Neural progenitor cell (in vitro differentiated cells): ENCODE results near the gene ZNF148. TPM values are rescaled to one million over a fixed set of nuclear protein-coding genes. Genes with fewer than 3 reads are reported as not detected.
A peak's percentile ranks its signal among the peaks of the same experiment; 100 is the strongest.

Experiments used
- DNase-seq: peaks from one replicate; pipeline ENCODE4 v3.0.0-alpha.2; 2016; ENCODE audit warnings: low spot score
- H2AFZ ChIP-seq: fragments of 200-600 bp; sonication (generic); replicated peaks from 2 replicates; pipeline ENCODE4 v1.6.1; 2016; ENCODE audit warnings: antibody characterized with exemption
- H3F3A ChIP-seq: fragments of 200-600 bp; sonication (generic); 2 replicates; pipeline ENCODE4 v1.6.1; 2016; ENCODE audit warnings: antibody characterized with exemption, low read depth
- H3K27ac ChIP-seq: fragments of 200-600 bp; sonication (generic); 2 replicates; pipeline ENCODE4 v1.5.1; 2016; ENCODE audit warnings: mild to moderate bottlenecking
- H3K27me3 ChIP-seq: fragments of 200-600 bp; sonication (generic); 2 replicates; pipeline ENCODE4 v1.6.1; 2016; ENCODE audit warnings: mild to moderate bottlenecking, moderate library complexity
- H3K36me3 ChIP-seq: fragments of 200-600 bp; sonication (generic); 2 replicates; pipeline ENCODE4 v1.5.1; 2016
- H3K4me1 ChIP-seq: fragments of 200-600 bp; sonication (generic); 2 replicates; pipeline ENCODE4 v1.6.1; 2016; ENCODE audit warnings: mixed run types
- H3K4me2 ChIP-seq: fragments of 200-600 bp; sonication (generic); 2 replicates; pipeline ENCODE4 v1.6.1; 2016
- H3K4me3 ChIP-seq: fragments of 200-600 bp; sonication (generic); 2 replicates; pipeline ENCODE4 v1.5.1; 2016
- H3K79me2 ChIP-seq: fragments of 200-600 bp; sonication (generic); 2 replicates; pipeline ENCODE4 v1.6.1; 2016; ENCODE audit warnings: low read depth
- H3K9ac ChIP-seq: fragments of 200-600 bp; sonication (generic); 2 replicates; pipeline ENCODE4 v1.6.1; 2016
- H3K9me3 ChIP-seq: fragments of 200-600 bp; sonication (generic); 2 replicates; pipeline ENCODE4 v1.5.1; 2016; ENCODE audit warnings: low read depth
- H4K20me1 ChIP-seq: fragments of 200-600 bp; sonication (generic); 2 replicates; pipeline ENCODE4 v1.6.1; 2016; ENCODE audit warnings: low read depth
- H3K27ac Mint-ChIP-seq: 3 replicates; pipeline ENCODE4 v1.8.0; 2021; ENCODE audit warnings: mixed read lengths
- H3K27me3 Mint-ChIP-seq: 2 replicates; pipeline ENCODE4 v1.8.0; 2022; ENCODE audit warnings: low read depth, mild to moderate bottlenecking, inconsistent platforms, moderate library complexity, mixed read lengths; ENCODE audit not compliant: insufficient read depth
- H3K36me3 Mint-ChIP-seq: 3 replicates; pipeline ENCODE4 v1.8.0; 2021; ENCODE audit warnings: mixed read lengths
- H3K4me1 Mint-ChIP-seq: 3 replicates; pipeline ENCODE4 v1.8.0; 2021; ENCODE audit warnings: mixed read lengths
- H3K4me3 Mint-ChIP-seq: 3 replicates; pipeline ENCODE4 v1.8.0; 2021; ENCODE audit warnings: mild to moderate bottlenecking, moderate library complexity, mixed read lengths
- H3K9me3 Mint-ChIP-seq: 3 replicates; pipeline ENCODE4 v1.8.0; 2020; ENCODE audit warnings: mixed read lengths
- EZH2 ChIP-seq: fragments of 200-600 bp; sonication (generic); IDR thresholded peaks from 2 replicates; pipeline ENCODE4 v1.6.1; 2017; ENCODE audit warnings: antibody characterized with exemption, mild to moderate bottlenecking, moderate library complexity
- EZH2phosphoT487 ChIP-seq: fragments of 200-600 bp; sonication (generic); IDR thresholded peaks from 2 replicates; pipeline ENCODE4 v1.6.1; 2017; ENCODE audit warnings: antibody characterized with exemption
- total RNA-seq: library from RNA; depleted of rRNA; stranded (reverse); fragments of >200 nt; gene quantifications from 2 replicates; pipeline ENCODE4 v1.2.3, GENCODE V29; 2015; ENCODE audit warnings: low replicate concordance
- TF ChIP-seq, protein P1 (sequence below): fragments of 200-600 bp; sonication (generic); IDR thresholded peaks from 2 replicates; pipeline ENCODE4 v1.5.1; 2017; ENCODE audit warnings: antibody characterized with exemption, mild to moderate bottlenecking

ZNF148 gene
- total RNA-seq, 1 donor from 2014 or later = 37.1 TPM

DNA sequence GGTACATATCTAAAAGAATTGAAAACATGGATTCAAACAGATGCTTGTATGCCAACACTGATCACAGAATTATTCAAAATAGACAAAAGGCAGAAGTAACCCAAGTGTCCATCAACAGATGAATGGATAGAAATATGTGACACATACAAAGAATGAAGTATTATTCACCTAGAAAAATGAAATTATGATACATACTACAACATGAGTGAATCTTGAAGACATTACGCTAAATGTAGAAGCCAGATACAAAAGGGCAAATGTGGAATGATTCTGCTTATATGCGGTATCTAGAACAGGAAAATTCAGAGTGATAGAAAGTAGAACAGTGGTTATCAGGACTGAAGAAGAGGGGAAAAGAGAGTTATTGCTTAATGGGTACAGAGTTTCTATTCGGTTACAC, 136.4 kb downstream of the ZNF148 start:
- H3K9ac ChIP-seq = no peak overlapping the region
- no peak overlapping the region for H3K4me3 Mint-ChIP-seq
- H3K4me2 ChIP-seq = no peak overlapping the region
- no peaks in the 10 kb centered on the region for H3K9me3 ChIP-seq
- H3K36me3 Mint-ChIP-seq = peaks cover 16% of the 10 kb centered on the region
- H3K79me2 ChIP-seq = no peaks in the 10 kb centered on the region
- no peaks in the 10 kb centered on the region for H3K9me3 Mint-ChIP-seq
- H3K27ac ChIP-seq = no peak overlapping the region
- H2AFZ ChIP-seq = no peak overlapping the region
- TF ChIP-seq, protein P1, sequence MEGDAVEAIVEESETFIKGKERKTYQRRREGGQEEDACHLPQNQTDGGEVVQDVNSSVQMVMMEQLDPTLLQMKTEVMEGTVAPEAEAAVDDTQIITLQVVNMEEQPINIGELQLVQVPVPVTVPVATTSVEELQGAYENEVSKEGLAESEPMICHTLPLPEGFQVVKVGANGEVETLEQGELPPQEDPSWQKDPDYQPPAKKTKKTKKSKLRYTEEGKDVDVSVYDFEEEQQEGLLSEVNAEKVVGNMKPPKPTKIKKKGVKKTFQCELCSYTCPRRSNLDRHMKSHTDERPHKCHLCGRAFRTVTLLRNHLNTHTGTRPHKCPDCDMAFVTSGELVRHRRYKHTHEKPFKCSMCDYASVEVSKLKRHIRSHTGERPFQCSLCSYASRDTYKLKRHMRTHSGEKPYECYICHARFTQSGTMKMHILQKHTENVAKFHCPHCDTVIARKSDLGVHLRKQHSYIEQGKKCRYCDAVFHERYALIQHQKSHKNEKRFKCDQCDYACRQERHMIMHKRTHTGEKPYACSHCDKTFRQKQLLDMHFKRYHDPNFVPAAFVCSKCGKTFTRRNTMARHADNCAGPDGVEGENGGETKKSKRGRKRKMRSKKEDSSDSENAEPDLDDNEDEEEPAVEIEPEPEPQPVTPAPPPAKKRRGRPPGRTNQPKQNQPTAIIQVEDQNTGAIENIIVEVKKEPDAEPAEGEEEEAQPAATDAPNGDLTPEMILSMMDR = no peak
- no peak for TF ChIP-seq EZH2phosphoT487
- TF ChIP-seq EZH2 = no peak
- H3K4me1 ChIP-seq = peaks cover 7% of the 10 kb centered on the region
- no peaks in the 10 kb centered on the region for H3K27me3 Mint-ChIP-seq
- no peaks in the 10 kb centered on the region for H3K27me3 ChIP-seq
- no peaks in the 10 kb centered on the region for H4K20me1 ChIP-seq
- H3K4me3 ChIP-seq = no peak overlapping the region
- H3K36me3 ChIP-seq = no peaks in the 10 kb centered on the region
- H3K27ac Mint-ChIP-seq = no peak overlapping the region
- no peak for DNase-seq
- H3F3A ChIP-seq = peaks cover 11% of the 10 kb centered on the region
- H3K4me1 Mint-ChIP-seq = peaks cover 3% of the 10 kb centered on the region

DNA sequence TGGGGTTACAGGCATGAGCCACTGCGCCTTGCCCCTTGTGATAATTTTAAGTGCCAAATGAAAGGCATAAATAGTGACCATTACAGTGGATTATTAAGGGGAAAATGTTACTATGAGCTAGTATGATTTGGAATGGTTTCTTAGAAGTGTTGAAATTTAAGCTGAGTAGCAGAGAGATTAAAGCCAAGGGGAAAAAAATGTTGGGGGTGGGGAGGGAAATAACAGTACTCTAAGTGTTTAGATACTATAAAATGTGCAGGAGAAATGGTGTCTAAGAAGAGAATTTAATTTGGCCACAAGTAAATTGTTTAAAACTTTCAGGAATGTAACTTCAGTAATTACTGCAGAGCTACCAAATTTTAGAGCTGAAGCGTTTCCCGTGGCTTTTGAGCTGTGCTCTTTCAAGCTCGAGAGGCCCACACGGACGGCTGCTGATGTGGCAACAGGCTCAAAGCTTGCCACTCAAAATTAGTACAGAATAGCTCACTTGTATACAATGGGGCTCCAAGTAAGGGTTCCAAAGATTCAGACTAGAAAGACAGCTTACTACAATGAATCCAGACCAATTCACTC, 138.7 kb downstream of the ZNF148 start:
- H3F3A ChIP-seq = peaks cover 11% of the 10 kb centered on the region
- H2AFZ ChIP-seq = no peak overlapping the region
- TF ChIP-seq EZH2 = no peak
- TF ChIP-seq, protein P1 = no peak
- no peak for TF ChIP-seq EZH2phosphoT487
- no peak overlapping the region for H3K4me3 ChIP-seq
- Mint-ChIP-seq H3K4me1 (peaks cover 3% of the 10 kb centered on the region), H3K27me3 (no peaks in the 10 kb centered on the region), H3K27ac (no peak overlapping the region), H3K4me3 (no peak overlapping the region), H3K9me3 (no peaks in the 10 kb centered on the region), H3K36me3 (peaks cover 26% of the 10 kb centered on the region)
- no peak overlapping the region for H3K9ac ChIP-seq
- peak overlapping the region; percentile 69 for H3K27ac ChIP-seq
- H3K9me3 ChIP-seq = no peaks in the 10 kb centered on the region
- no peaks in the 10 kb centered on the region for H3K36me3 ChIP-seq
- H3K27me3 ChIP-seq = no peaks in the 10 kb centered on the region
- DNase-seq = peak; percentile 24
- H4K20me1 ChIP-seq = no peaks in the 10 kb centered on the region
- no peaks in the 10 kb centered on the region for H3K79me2 ChIP-seq
- no peak overlapping the region for H3K4me2 ChIP-seq
- peaks cover 7% of the 10 kb centered on the region for H3K4me1 ChIP-seq

- Mint-ChIP-seq H3K27me3 (no peaks in the 10 kb centered on the region), H3K9me3 (no peaks in the 10 kb centered on the region), H3K36me3 (peaks cover 25% of the 10 kb centered on the region), H3K27ac (no peak overlapping the region), H3K4me1 (peaks cover 3% of the 10 kb centered on the region), H3K4me3 (no peak overlapping the region)
- Histone ChIP-seq H3K36me3 (peaks cover 7% of the 10 kb centered on the region), H3K9ac (no peak overlapping the region), H4K20me1 (no peaks in the 10 kb centered on the region), H3K9me3 (no peaks in the 10 kb centered on the region), H3K4me2 (no peak overlapping the region), H3K4me1 (peaks cover 7% of the 10 kb centered on the region), H2AFZ (no peak overlapping the region), H3K79me2 (no peaks in the 10 kb centered on the region), H3F3A (peaks cover 18% of the 10 kb centered on the region), H3K27ac (no peak overlapping the region), H3K27me3 (no peaks in the 10 kb centered on the region), H3K4me3 (no peak overlapping the region)
- TF ChIP-seq EZH2 = no peak
- TF ChIP-seq, protein P1 = no peak
- no peak for TF ChIP-seq EZH2phosphoT487
- no peak for DNase-seq
These were observed 140.3 kb downstream of the ZNF148 start for GRCh38 chr3:125234831-125235230.
